Liver (tissue), 9 donors: ENCODE measurements around the gene ADGRA1. TPM values are rescaled to one million over a fixed set of nuclear protein-coding genes. Genes with fewer than 3 reads are reported as not detected.

Source experiments
- DNase-seq: peaks from one replicate; pipeline ENCODE4 v3.0.0-alpha.2; 2017; ENCODE audit warnings: low spot score
- H3K27ac ChIP-seq, 2 donors: one replicate each; pipeline ENCODE4 v1.7.0; 2013; ENCODE audit warnings: inconsistent platforms in 2 of 2, low read length in 2 of 2, control low read depth in 1 of 2, low read depth in 1 of 2, mild to moderate bottlenecking in 1 of 2
- H3K27me3 ChIP-seq, 4 donors: one replicate each; pipeline versions ENCODE4 v1.6.1 to v1.7.0; 2013; ENCODE audit warnings: low read length in 3 of 4, inconsistent platforms in 1 of 4, mild to moderate bottlenecking in 1 of 4, moderate library complexity in 1 of 4; ENCODE audit not compliant: control insufficient read depth in 4 of 4, insufficient read depth in 4 of 4
- H3K36me3 ChIP-seq, 4 donors: one replicate each; pipeline versions ENCODE4 v1.6.1 to v1.7.0; 2013; ENCODE audit warnings: low read length in 3 of 4, mild to moderate bottlenecking in 3 of 4, low read depth in 1 of 4, moderate library complexity in 1 of 4; ENCODE audit not compliant: control insufficient read depth in 4 of 4, insufficient read depth in 3 of 4
- H3K4me1 ChIP-seq, 4 donors: one replicate each; pipeline versions ENCODE4 v1.6.1 to v1.7.0; 2013; ENCODE audit warnings: low read length in 3 of 4, mild to moderate bottlenecking in 3 of 4, moderate library complexity in 1 of 4; ENCODE audit not compliant: control insufficient read depth in 4 of 4, insufficient read depth in 4 of 4
- H3K4me3 ChIP-seq, 3 donors: one replicate each; pipeline versions ENCODE4 v1.6.1 to v1.7.0; 2013; ENCODE audit warnings: low read length in 3 of 3, control low read depth in 1 of 3, low read depth in 1 of 3, mild to moderate bottlenecking in 1 of 3
- H3K9ac ChIP-seq, 2 donors: one replicate each; pipeline ENCODE4 v1.7.0; 2013; ENCODE audit warnings: low read length in 2 of 2, mild to moderate bottlenecking in 2 of 2, moderate library complexity in 2 of 2, control low read depth in 1 of 2, low read depth in 1 of 2
- H3K9me3 ChIP-seq, 4 donors: one replicate each; pipeline versions ENCODE4 v1.6.1 to v1.7.0; 2013; ENCODE audit warnings: low read length in 3 of 4; ENCODE audit not compliant: control insufficient read depth in 4 of 4
- ATF3 ChIP-seq: IDR thresholded peaks from 2 replicates; pipeline ENCODE4 v1.6.1; 2016; ENCODE audit warnings: antibody characterized with exemption
- CTCF ChIP-seq: fragments of 150-350 bp; IDR thresholded peaks from 2 replicates; pipeline ENCODE4 v1.5.1; 2017; ENCODE audit warnings: improper control_type of control experiment, low read depth, low read length; ENCODE audit not compliant: missing input control
- FOXA1 ChIP-seq: IDR thresholded peaks from 2 replicates; pipeline ENCODE4 v1.6.1; 2016; ENCODE audit warnings: antibody characterized with exemption
- FOXA2 ChIP-seq: IDR thresholded peaks from 2 replicates; pipeline ENCODE4 v1.6.1; 2016; ENCODE audit warnings: antibody characterized with exemption
- HNF4A ChIP-seq, 2 donors: conservative IDR thresholded peaks; 2 replicates each; pipeline ENCODE4 v1.6.1; 2016; ENCODE audit warnings: antibody characterized with exemption in 2 of 2, mild to moderate bottlenecking in 2 of 2
- HNF4G ChIP-seq: IDR thresholded peaks from 2 replicates; pipeline ENCODE4 v1.6.1; 2016; ENCODE audit warnings: antibody characterized with exemption
- JUND ChIP-seq, 2 donors: IDR thresholded peaks; 2 replicates each; pipeline ENCODE4 v1.6.1; 2016; ENCODE audit warnings: antibody characterized with exemption in 2 of 2
- NR2F2 ChIP-seq: IDR thresholded peaks from 2 replicates; pipeline ENCODE4 v1.6.1; 2016; ENCODE audit warnings: antibody characterized with exemption
- RAD21 ChIP-seq, 2 donors: IDR thresholded peaks; 2 replicates each; pipeline ENCODE4 v1.6.1; 2016; ENCODE audit warnings: antibody characterized with exemption in 2 of 2, mild to moderate bottlenecking in 2 of 2
- REST ChIP-seq: IDR thresholded peaks from 2 replicates; pipeline ENCODE4 v1.6.1; 2016; ENCODE audit warnings: antibody characterized with exemption, mild to moderate bottlenecking
- RXRA ChIP-seq, 2 donors: IDR thresholded peaks; 2 replicates each; pipeline ENCODE4 v1.6.1; 2017 to 2018; ENCODE audit warnings: antibody characterized with exemption in 2 of 2, mild to moderate bottlenecking in 1 of 2
- SP1 ChIP-seq: IDR thresholded peaks from 2 replicates; pipeline ENCODE4 v1.6.1; 2018; ENCODE audit warnings: antibody characterized with exemption, mild to moderate bottlenecking
- YY1 ChIP-seq: IDR thresholded peaks from 2 replicates; pipeline ENCODE4 v1.6.1; 2016; ENCODE audit warnings: antibody characterized with exemption, mild to moderate bottlenecking
- ZBTB33 ChIP-seq: IDR thresholded peaks from 2 replicates; pipeline ENCODE4 v1.6.1; 2016; ENCODE audit warnings: antibody characterized with exemption
- WGBS: extraction: QIAGEN DNeasy Blood & Tissue Kit; methylation state at CpG from one replicate; pipeline ENCODE4 v1.1.7; 2013; 5-methylcytosine and 5-hydroxymethylcytosine counted together
- polyA plus RNA-seq, 2 donors: library from polyadenylated mRNA; stranded (reverse) in 1 of 2; unstranded in 1 of 2; fragments of 200-250 nt in 1 of 2; fragments of >200 nt in 1 of 2; fragmentation: Nextera tagmentation in 1 of 2; extraction: Ambion mirVana in 1 of 2; gene quantifications; one replicate each; pipeline versions ENCODE4 v1.2.1 to v1.2.3, GENCODE V29; 2013 to 2015
- total RNA-seq, 2 donors: library from RNA; depleted of rRNA; stranded (reverse); fragments of >200 nt; gene quantifications; one replicate each; pipeline ENCODE4 v1.2.3, GENCODE V29; 2014
- donor health status: healthy.
- donor health status: healthy.
- donor health status: healthy.
- donor health status: healthy.
- donor health status: healthy.

The ADGRA1 gene
- total and polyA plus RNA-seq, 4 donors: 0.08 to 0.70 (median 0.12) TPM; not detected in 1

GRCh38 chr10:133045556-133046389 is 42.0 kb upstream of the ADGRA1 start:
- DNase-seq: no peak
- TF ChIP-seq REST: no peak
- TF ChIP-seq HNF4G: no peak
- no peak for TF ChIP-seq SP1
- TF ChIP-seq JUND (IDR thresholded peaks at IDR 0.05): no peak
- TF ChIP-seq RAD21 (IDR thresholded peaks at IDR 0.05): no peak
- no peak for TF ChIP-seq HNF4A (conservative IDR thresholded peaks at IDR 0.05)
- no peaks in the 10 kb centered on the region for H3K4me1 ChIP-seq
- H3K9ac ChIP-seq: no peak overlapping the region
- H3K27me3 ChIP-seq: peaks cover 0 to 2% (median 0%) of the 10 kb centered on the region in 4 donors
- H3K27ac ChIP-seq: no peak overlapping the region
- WGBS: 77% methylated on average over 26 of the region's 26 CpGs
- no peaks in the 10 kb centered on the region for H3K36me3 ChIP-seq
- H3K4me3 ChIP-seq: no peak overlapping the region
- no peaks in the 10 kb centered on the region for H3K9me3 ChIP-seq

GRCh38 chr10:133046390-133046765 is 41.3 kb upstream of the ADGRA1 start:
- H3K27me3 ChIP-seq: peaks cover 0 to 2% (median 0%) of the 10 kb centered on the region in 4 donors
- 72% methylated on average over 14 of the region's 14 CpGs for WGBS
- DNase-seq: no peak
- H3K36me3 ChIP-seq: no peaks in the 10 kb centered on the region
- no peak overlapping the region for H3K27ac ChIP-seq
- H3K9me3 ChIP-seq: no peaks in the 10 kb centered on the region
- no peak overlapping the region for H3K9ac ChIP-seq
- no peak for TF ChIP-seq NR2F2
- TF ChIP-seq YY1: no peak
- TF ChIP-seq HNF4A (conservative IDR thresholded peaks at IDR 0.05): no peak
- TF ChIP-seq ZBTB33: no peak
- TF ChIP-seq ATF3: no peak
- no peak for TF ChIP-seq CTCF
- TF ChIP-seq FOXA2: no peak
- TF ChIP-seq RXRA (IDR thresholded peaks at IDR 0.05): no peak
- no peak for TF ChIP-seq JUND (IDR thresholded peaks at IDR 0.05)
- no peak for TF ChIP-seq FOXA1
- H3K4me3 ChIP-seq: no peak overlapping the region
- H3K4me1 ChIP-seq: no peaks in the 10 kb centered on the region
